Adrenal gland (tissue), 5 donors: Measurements from ENCODE around the gene PRDM1.

Experiments
- CTCF ChIP-seq, 6 experiments: fragments of 450-650 bp in 4 of 6; fragments of 200-600 bp in 2 of 6; sonication (generic) in 1 of 6; IDR thresholded peaks; 1 replicate in 5 of 6; 2 replicates in 1 of 6; pipeline versions ENCODE4 v1.5.1 to v1.8.0; 2016 to 2021; ENCODE audit warnings: antibody characterized with exemption in 6 of 6, mild to moderate bottlenecking in 2 of 6, moderate library complexity in 1 of 6
- POLR2A ChIP-seq, 2 donors: fragments of 450-650 bp; IDR thresholded peaks; one replicate each; pipeline ENCODE4 v1.6.1; 2017; ENCODE audit warnings: antibody characterized with exemption in 2 of 2, mild to moderate bottlenecking in 2 of 2, moderate library complexity in 1 of 2
- donor health status: DM: no; HTN: no; CAD: no.

- no peak for TF ChIP-seq CTCF (IDR thresholded peaks at IDR 0.05)
- no peak for TF ChIP-seq POLR2A (IDR thresholded peaks at IDR 0.05)
Observed at GRCh38 chr6:106072501-106073090, 13.5 kb upstream of the PRDM1 start.
